H1 (cell line): ENCODE data around the gene OPRD1. TPM values are rescaled to one million over a fixed set of nuclear protein-coding genes. Genes with fewer than 3 reads are reported as not detected.

Source experiments
- CTCF ChIA-PET: fragments of 300-600 bp; sonication (Branson Sonifier 250); formaldehyde crosslinking; loops from one replicate; lab custom pipeline; 2021; ENCODE audit not compliant: partially characterized antibody; lab: Charles Lee
- POLR2A ChIA-PET: fragments of 300-600 bp; sonication (Branson Sonifier 250); formaldehyde crosslinking; loops from one replicate; lab custom pipeline; 2021; ENCODE audit warnings: inconsistent platforms; ENCODE audit not compliant: partially characterized antibody; lab: Charles Lee
- DNase-seq, 2 experiments: peaks; one replicate each; pipeline versions ENCODE4 v3.0.0 to v3.0.0-alpha.2; 2010 to 2022; ENCODE audit warnings: low spot score in 2 of 2, low read depth in 1 of 2, mixed read lengths in 1 of 2
- FAIRE-seq: peaks from 2 replicates; lab custom pipeline; 2011; peaks lifted over from hg19 to GRCh38; lab: Jason Lieb, UNC
- H2AFZ ChIP-seq: 2 replicates; pipeline ENCODE4 v1.8.1; 2012; ENCODE audit warnings: low read length, inconsistent platforms
- H2AK5ac ChIP-seq: 2 replicates; pipeline ENCODE4 v1.6.1; 2013; ENCODE audit warnings: low read depth, low read length
- H2BK120ac ChIP-seq: replicated peaks from 2 replicates; pipeline ENCODE3; 2013; ENCODE audit warnings: low read depth, low read length, inconsistent platforms
- H2BK12ac ChIP-seq: 2 replicates; pipeline ENCODE4 v1.6.1; 2013; ENCODE audit warnings: low read depth, low read length
- H2BK15ac ChIP-seq: 2 replicates; pipeline ENCODE4 v1.6.1; 2013; ENCODE audit warnings: low read length
- H2BK20ac ChIP-seq: 2 replicates; pipeline ENCODE4 v1.6.1; 2013; ENCODE audit warnings: low read length
- H2BK5ac ChIP-seq: 2 replicates; pipeline ENCODE4 v1.6.1; 2013; ENCODE audit warnings: low read depth, low read length
- H3K14ac ChIP-seq: 2 replicates; pipeline ENCODE4 v1.6.1; 2013; ENCODE audit warnings: inconsistent platforms; ENCODE audit not compliant: insufficient read length
- H3K18ac ChIP-seq: 2 replicates; pipeline ENCODE4 v1.6.1; 2013; ENCODE audit warnings: low read length; ENCODE audit errors: extremely low read depth
- H3K23ac ChIP-seq: 2 replicates; pipeline ENCODE4 v1.6.1; 2013; ENCODE audit warnings: inconsistent platforms; ENCODE audit not compliant: insufficient read length
- H3K23me2 ChIP-seq: 2 replicates; pipeline ENCODE4 v1.6.1; 2013; ENCODE audit warnings: low read depth, low read length
- H3K27ac ChIP-seq: 2 replicates; pipeline ENCODE4 v1.6.1; 2011; ENCODE audit warnings: low read depth, low read length, inconsistent platforms
- H3K27me3 ChIP-seq, 4 experiments: replicated peaks in 1 of 4; 1 replicate in 1 of 4; 2 replicates in 3 of 4; pipeline versions ENCODE4 v1.6.1 to v1.8.1; 2011 to 2013; ENCODE audit warnings: low read length in 3 of 4, mild to moderate bottlenecking in 3 of 4, inconsistent platforms in 2 of 4, mixed read lengths in 2 of 4, moderate library complexity in 1 of 4; ENCODE audit not compliant: control insufficient read depth in 3 of 4, insufficient read depth in 3 of 4; ENCODE audit errors: extremely low read depth in 1 of 4
- H3K36me3 ChIP-seq, 4 experiments: 2 replicates each; pipeline versions ENCODE4 v1.6.1 to v1.8.1; 2011 to 2013; ENCODE audit warnings: mild to moderate bottlenecking in 4 of 4, low read length in 3 of 4, moderate library complexity in 2 of 4, control low read depth in 1 of 4, inconsistent platforms in 1 of 4; ENCODE audit not compliant: insufficient read depth in 4 of 4, control insufficient read depth in 2 of 4
- H3K4ac ChIP-seq: replicated peaks from 2 replicates; pipeline ENCODE3; 2013; ENCODE audit warnings: low read length, low read depth, mixed read lengths, inconsistent platforms; ENCODE audit not compliant: insufficient read length
- H3K4me1 ChIP-seq, 4 experiments: replicated peaks in 1 of 4; 1 replicate in 1 of 4; 2 replicates in 3 of 4; pipeline versions ENCODE4 v1.6.1 to v1.8.1; 2011 to 2013; ENCODE audit warnings: low read length in 3 of 4, inconsistent platforms in 2 of 4, mixed read lengths in 1 of 4; ENCODE audit not compliant: insufficient read depth in 4 of 4, control insufficient read depth in 3 of 4
- H3K4me2 ChIP-seq, 2 experiments: 2 replicates each; pipeline versions ENCODE4 v1.6.1 to v1.8.1; 2011 to 2013; ENCODE audit warnings: low read depth in 2 of 2, low read length in 2 of 2, control low read depth in 1 of 2, inconsistent platforms in 1 of 2, mild to moderate bottlenecking in 1 of 2; ENCODE audit not compliant: insufficient read depth in 1 of 2
- H3K4me3 ChIP-seq, 4 experiments: fragments of 200-600, 300-600 bp in 1 of 4; sonication (generic), shearing (Covaris generic), sonication (Bioruptor Twin) in 1 of 4; 2 replicates each; pipeline versions ENCODE4 v1.5.1 to v1.8.1; 2011 to 2016; ENCODE audit warnings: low read length in 4 of 4, low read depth in 3 of 4, control low read depth in 2 of 4, inconsistent platforms in 2 of 4, mild to moderate bottlenecking in 2 of 4, mixed read lengths in 1 of 4, moderate library complexity in 1 of 4; ENCODE audit not compliant: insufficient read depth in 2 of 4; ENCODE audit errors: extremely low read depth in 1 of 4
- H3K56ac ChIP-seq: replicated peaks from 2 replicates; pipeline ENCODE3; 2013; ENCODE audit warnings: low read depth, mild to moderate bottlenecking, mixed read lengths, low read length, inconsistent platforms; ENCODE audit not compliant: insufficient read length
- H3K79me1 ChIP-seq: 2 replicates; pipeline ENCODE4 v1.6.1; 2013; ENCODE audit warnings: low read depth, low read length, control low read depth
- H3K79me2 ChIP-seq, 2 experiments: 2 replicates each; pipeline versions ENCODE4 v1.6.1 to v1.8.1; 2012 to 2013; ENCODE audit warnings: low read length in 2 of 2, mild to moderate bottlenecking in 2 of 2, inconsistent platforms in 1 of 2; ENCODE audit not compliant: insufficient read depth in 2 of 2, control insufficient read depth in 1 of 2
- H3K9ac ChIP-seq, 4 experiments: replicated peaks in 1 of 4; 1 replicate in 1 of 4; 2 replicates in 3 of 4; pipeline versions ENCODE4 v1.6.1 to v1.8.1; 2011 to 2013; ENCODE audit warnings: low read depth in 3 of 4, low read length in 3 of 4, control low read depth in 2 of 4, mild to moderate bottlenecking in 2 of 4, moderate library complexity in 2 of 4, inconsistent platforms in 1 of 4; ENCODE audit errors: extremely low read depth in 1 of 4
- H3K9me3 ChIP-seq, 2 experiments: 2 replicates each; pipeline versions ENCODE4 v1.6.1 to v1.8.1; 2012 to 2013; ENCODE audit warnings: mild to moderate bottlenecking in 2 of 2, moderate library complexity in 2 of 2, control low read depth in 1 of 2, inconsistent platforms in 1 of 2, low read depth in 1 of 2, low read length in 1 of 2, mixed read lengths in 1 of 2; ENCODE audit not compliant: insufficient read depth in 2 of 2
- H4K20me1 ChIP-seq, 2 experiments: replicated peaks in 1 of 2; 2 replicates each; pipeline versions ENCODE3 to v1.8.1; 2011 to 2013; ENCODE audit warnings: inconsistent platforms in 2 of 2, low read length in 2 of 2, mild to moderate bottlenecking in 1 of 2; ENCODE audit not compliant: insufficient read depth in 2 of 2, control insufficient read depth in 1 of 2
- H4K5ac ChIP-seq: 2 replicates; pipeline ENCODE4 v1.6.1; 2013; ENCODE audit warnings: low read length, low read depth, mixed read lengths, inconsistent platforms; ENCODE audit not compliant: insufficient read length
- H4K8ac ChIP-seq: 2 replicates; pipeline ENCODE4 v1.8.0; 2013; ENCODE audit warnings: mild to moderate bottlenecking, moderate library complexity, low read length, inconsistent platforms; ENCODE audit not compliant: insufficient read depth; ENCODE audit errors: extremely low read depth
- H4K91ac ChIP-seq: replicated peaks from 2 replicates; pipeline ENCODE3; 2013; ENCODE audit warnings: low read length, mixed read lengths, inconsistent platforms; ENCODE audit not compliant: insufficient read length
- TBP ChIP-seq: IDR thresholded peaks from 2 replicates; pipeline ENCODE4 v1.6.1; 2011; ENCODE audit warnings: low read depth, low read length, improper control_type of control experiment
- WGBS, 2 experiments: shearing (Covaris generic) in 1 of 2; methylation state at CpG; one replicate each; pipeline versions ENCODE4 v1.1.6 to v1.1.7; 2013 to 2015; ENCODE audit warnings: low lambda C conversion rate in 2 of 2, mixed read lengths in 2 of 2, inconsistent platforms in 1 of 2, low coverage in 1 of 2, missing lambda C conversion rate in 1 of 2; ENCODE audit not compliant: insufficient replicate concordance in 2 of 2, insufficient coverage in 1 of 2, insufficient read length in 1 of 2; ENCODE audit errors: extremely low coverage in 1 of 2, missing lambda C conversion rate in 1 of 2; 5-methylcytosine and 5-hydroxymethylcytosine counted together
- polyA plus RNA-seq, 7 experiments: library from polyadenylated mRNA; depleted of rRNA in 3 of 7; stranded (reverse) in 5 of 7; unstranded in 2 of 7; fragments of >200 nt in 5 of 7; fragments of 200-250 nt in 2 of 7; gene quantifications; 1 replicate in 5 of 7; 2 replicates in 1 of 7; 4 replicates in 1 of 7; pipeline versions ENCODE4 v1.2.1 to v1.2.3, GENCODE V29; 2011 to 2013; ENCODE audit warnings: missing spikeins in 2 of 7, mixed read lengths in 2 of 7
- total RNA-seq: library from RNA; stranded (reverse); fragmentation: NEBNext Ultra II Directional; extraction: Animal tissue kit (Norgen Biotek cat#: 25700); gene quantifications from 2 replicates; pipeline ENCODE4 v1.2.1, GENCODE V29; 2021

The OPRD1 gene
- total and polyA plus RNA-seq, 2 of the 8 experiments (the other 6 are each of a cell fraction or from before 2014, with no cell fraction given): 2.6 to 3.7 TPM

DNA sequence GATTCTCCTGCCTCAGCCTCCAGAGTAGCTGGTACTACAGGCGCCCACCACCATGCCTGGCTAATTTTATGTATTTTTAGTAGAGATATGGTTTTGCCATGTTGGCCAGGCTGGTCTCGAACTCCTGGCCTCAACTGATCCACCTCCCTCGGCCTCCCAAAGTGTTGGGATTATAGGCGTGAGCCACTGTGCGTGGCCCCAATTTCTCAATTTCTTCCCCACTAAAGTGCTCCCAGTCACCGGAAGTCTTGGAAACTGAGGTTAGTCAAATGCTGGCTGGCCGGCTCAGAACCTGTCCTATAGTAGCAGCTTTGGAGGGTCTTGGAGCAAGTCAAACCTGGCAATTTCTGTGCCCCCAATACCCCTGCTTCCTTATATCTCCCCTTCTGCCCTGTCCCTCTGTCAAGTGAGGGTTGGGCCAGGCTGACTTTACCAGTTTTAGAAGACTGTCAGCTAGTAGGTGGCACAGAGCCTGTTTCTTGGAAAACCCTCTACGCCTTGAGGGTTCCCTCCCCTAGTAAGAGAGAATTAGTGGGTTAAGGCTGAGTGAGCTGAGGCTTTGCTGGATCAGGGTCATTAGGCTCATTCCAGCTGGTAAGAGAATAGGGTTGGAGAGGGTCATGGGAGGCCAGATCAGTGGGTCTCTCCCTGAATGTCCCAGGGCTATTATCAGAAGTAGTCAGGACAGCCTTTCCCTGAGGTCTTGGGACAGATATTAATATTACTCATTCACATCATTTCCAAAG is 94.1 kb downstream of the OPRD1 start:
- no peaks in the 10 kb centered on the region for H4K20me1 ChIP-seq
- CTCF ChIA-PET: interaction anchor here (1.2 to 4.4 kb wide), 3 partner anchors 13 to 124 kb away, joined by 3 to 24 read pairs (median 5); no protein-coding TSS in a partner anchor
- DNase-seq (no peak), FAIRE-seq (no peak)
- H3K4ac ChIP-seq: no peak overlapping the region
- H2AK5ac ChIP-seq: no peak overlapping the region
- no peaks in the 10 kb centered on the region for H3K4me1 ChIP-seq
- H4K91ac ChIP-seq: no peak overlapping the region
- no peaks in the 10 kb centered on the region; the same call in 1 of the 2 replicates for H3K79me1 ChIP-seq
- no peak overlapping the region for H3K4me3 ChIP-seq
- no peaks in the 10 kb centered on the region for H3K9me3 ChIP-seq
- WGBS, 2 experiments: 90% methylated on average over 8 of the region's 8 CpGs; no CpG with 5 or more reads in 1 of the 2 experiments
- H2BK5ac ChIP-seq: no peak overlapping the region
- no peak overlapping the region for H3K23ac ChIP-seq
- no peak overlapping the region for H4K5ac ChIP-seq
- no peak overlapping the region for H2BK15ac ChIP-seq
- POLR2A ChIA-PET: interaction anchor here (0.6 to 1.0 kb wide), 2 partner anchors 9 to 272 kb away, joined by 3 to 4 read pairs; no protein-coding TSS in a partner anchor
- no peak overlapping the region for H2BK20ac ChIP-seq
- no peak overlapping the region for H3K56ac ChIP-seq
- no peak overlapping the region for H3K18ac ChIP-seq
- H3K4me2 ChIP-seq: no peak overlapping the region
- H3K36me3 ChIP-seq: no peaks in the 10 kb centered on the region
- no peak overlapping the region for H3K27ac ChIP-seq
- no peak overlapping the region for H4K8ac ChIP-seq
- no peak overlapping the region for H3K9ac ChIP-seq
- no peaks in the 10 kb centered on the region for H3K23me2 ChIP-seq
- H2BK12ac ChIP-seq: no peak overlapping the region
- no peak overlapping the region for H2AFZ ChIP-seq
- H3K14ac ChIP-seq: no peak overlapping the region
- H2BK120ac ChIP-seq: no peak overlapping the region
- H3K27me3 ChIP-seq: no peaks in the 10 kb centered on the region
- H3K79me2 ChIP-seq: no peaks in the 10 kb centered on the region
- no peak for TF ChIP-seq TBP
